ENCODE measurements around the gene RDX. TPM values are rescaled to one million over a fixed set of nuclear protein-coding genes. Genes with fewer than 3 reads are reported as not detected.

RDX gene
- total and polyA plus RNA-seq, 2 experiments from 2014 or later, result 45.2 to 226 TPM

DNA sequence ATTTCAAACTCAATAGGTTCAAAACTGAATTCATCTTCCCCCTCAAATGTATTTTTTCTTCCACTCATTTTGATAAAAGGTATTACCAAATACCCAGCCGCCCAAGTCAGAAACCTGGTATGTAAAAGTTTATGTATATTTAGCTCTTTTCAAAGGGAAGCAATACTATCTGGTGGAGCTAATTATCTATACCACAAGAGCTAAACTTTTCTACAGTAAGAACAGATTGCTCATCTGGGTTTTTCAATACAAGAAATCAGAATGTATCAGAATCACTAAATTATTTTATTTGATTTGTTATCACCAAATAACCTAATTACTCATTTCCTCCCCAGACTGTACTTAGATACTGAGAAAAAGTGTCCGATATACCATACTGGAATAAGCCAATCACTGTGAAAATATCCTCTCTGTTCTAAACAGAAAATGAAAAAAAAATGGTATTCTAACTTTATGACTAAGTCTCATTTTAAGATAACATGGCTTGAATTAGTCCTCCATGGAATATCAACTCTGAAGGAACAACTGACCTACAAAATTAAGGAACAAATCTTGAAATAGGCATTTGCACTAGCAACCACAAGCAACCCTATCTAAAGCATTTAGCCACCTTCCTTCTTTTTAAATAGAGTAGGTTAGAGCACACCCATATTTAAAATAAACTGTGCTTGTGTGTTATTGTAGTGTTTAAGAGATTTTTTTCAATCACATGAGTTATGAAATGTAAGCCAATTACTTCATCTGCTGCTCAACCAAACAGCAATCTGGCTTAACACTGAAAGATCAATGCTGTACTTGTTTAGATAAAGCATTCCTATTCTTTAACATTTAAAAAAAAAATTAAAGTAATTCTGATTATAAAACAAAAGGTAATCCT is 35.0 kb downstream of the RDX start (continued):
- TF ChIP-seq, protein P1, sequence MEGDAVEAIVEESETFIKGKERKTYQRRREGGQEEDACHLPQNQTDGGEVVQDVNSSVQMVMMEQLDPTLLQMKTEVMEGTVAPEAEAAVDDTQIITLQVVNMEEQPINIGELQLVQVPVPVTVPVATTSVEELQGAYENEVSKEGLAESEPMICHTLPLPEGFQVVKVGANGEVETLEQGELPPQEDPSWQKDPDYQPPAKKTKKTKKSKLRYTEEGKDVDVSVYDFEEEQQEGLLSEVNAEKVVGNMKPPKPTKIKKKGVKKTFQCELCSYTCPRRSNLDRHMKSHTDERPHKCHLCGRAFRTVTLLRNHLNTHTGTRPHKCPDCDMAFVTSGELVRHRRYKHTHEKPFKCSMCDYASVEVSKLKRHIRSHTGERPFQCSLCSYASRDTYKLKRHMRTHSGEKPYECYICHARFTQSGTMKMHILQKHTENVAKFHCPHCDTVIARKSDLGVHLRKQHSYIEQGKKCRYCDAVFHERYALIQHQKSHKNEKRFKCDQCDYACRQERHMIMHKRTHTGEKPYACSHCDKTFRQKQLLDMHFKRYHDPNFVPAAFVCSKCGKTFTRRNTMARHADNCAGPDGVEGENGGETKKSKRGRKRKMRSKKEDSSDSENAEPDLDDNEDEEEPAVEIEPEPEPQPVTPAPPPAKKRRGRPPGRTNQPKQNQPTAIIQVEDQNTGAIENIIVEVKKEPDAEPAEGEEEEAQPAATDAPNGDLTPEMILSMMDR (conservative IDR thresholded peaks at IDR 0.05; ENCODE audit: low read depth in 2 of 2), result no peak
- TF ChIP-seq ZNF331 (CRISPR knock-in tag; IDR thresholded peaks at IDR 0.05; ENCODE audit: low read depth), result no peak
- TF ChIP-seq, protein P2, sequence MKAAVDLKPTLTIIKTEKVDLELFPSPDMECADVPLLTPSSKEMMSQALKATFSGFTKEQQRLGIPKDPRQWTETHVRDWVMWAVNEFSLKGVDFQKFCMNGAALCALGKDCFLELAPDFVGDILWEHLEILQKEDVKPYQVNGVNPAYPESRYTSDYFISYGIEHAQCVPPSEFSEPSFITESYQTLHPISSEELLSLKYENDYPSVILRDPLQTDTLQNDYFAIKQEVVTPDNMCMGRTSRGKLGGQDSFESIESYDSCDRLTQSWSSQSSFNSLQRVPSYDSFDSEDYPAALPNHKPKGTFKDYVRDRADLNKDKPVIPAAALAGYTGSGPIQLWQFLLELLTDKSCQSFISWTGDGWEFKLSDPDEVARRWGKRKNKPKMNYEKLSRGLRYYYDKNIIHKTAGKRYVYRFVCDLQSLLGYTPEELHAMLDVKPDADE (IDR thresholded peaks at IDR 0.05), result no peak
- TF ChIP-seq JUNB (IDR thresholded peaks at IDR 0.05; ENCODE audit: unreplicated experiment), result no peak

DNA sequence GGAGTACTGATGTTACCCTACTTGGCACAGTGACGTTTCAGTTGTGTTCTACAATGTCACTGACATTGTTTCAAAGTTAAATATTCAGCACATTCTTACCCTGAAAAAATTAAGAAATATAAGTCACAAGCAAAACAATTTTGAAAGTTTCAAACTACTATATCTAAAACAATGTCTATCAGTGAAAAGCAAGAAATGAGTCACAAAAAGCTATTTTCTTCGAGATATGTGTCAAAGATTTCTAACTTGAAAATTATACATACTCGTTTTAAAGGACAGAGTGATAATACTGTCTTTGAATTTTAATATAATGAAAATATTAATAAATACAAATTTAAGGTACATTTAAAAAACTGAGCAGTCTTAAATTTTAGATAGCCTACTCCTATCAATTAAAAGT is 42.9 kb downstream of the RDX start:
- H3K9me3 Mint-ChIP-seq, result no peaks in the 10 kb centered on the region
- H3K4me3 Mint-ChIP-seq, result no peak overlapping the region
- Histone ChIP-seq H2AFZ (no peak overlapping the region), H3K27me3 (ENCODE audit: insufficient read depth) (no peaks in the 10 kb centered on the region), H4K20me1 (replicated peaks; ENCODE audit: insufficient read depth) (no peaks in the 10 kb centered on the region), H3F3A (replicated peaks; ENCODE audit: low read depth) (no peaks in the 10 kb centered on the region), H3K27ac (ENCODE audit: low read depth) (no peak overlapping the region), H3K36me3 (ENCODE audit: insufficient read depth) (peaks cover 23% of the 10 kb centered on the region), H3K4me3 (no peak overlapping the region), H3K4me1 (ENCODE audit: insufficient read depth) (no peaks in the 10 kb centered on the region), H3K4me2 (no peak overlapping the region), H3K9me2 (ENCODE audit: insufficient read depth) (no peaks in the 10 kb centered on the region), H3K79me2 (replicated peaks; ENCODE audit: insufficient read depth) (no peaks in the 10 kb centered on the region)
- no peaks in the 10 kb centered on the region for H3K4me1 Mint-ChIP-seq
- ATAC-seq (no peak), DNase-seq (ENCODE audit: low spot score) (no peak)
- H3K36me3 Mint-ChIP-seq (ENCODE audit: low read depth), result peaks cover 26% of the 10 kb centered on the region; the same call in 2 of the 3 replicates
- TF ChIP-seq EZH2phosphoT487 (IDR thresholded peaks at IDR 0.05; ENCODE audit: unreplicated experiment), result no peak
- TF ChIP-seq CREB1 (CRISPR knock-in tag; IDR thresholded peaks at IDR 0.05; ENCODE audit: low read depth), result no peak
- TF ChIP-seq STAT1 (IDR thresholded peaks at IDR 0.05; ENCODE audit: unreplicated experiment), result no peak
- no peak for TF ChIP-seq JUNB (IDR thresholded peaks at IDR 0.05; ENCODE audit: unreplicated experiment)
- no peak for TF ChIP-seq ZNF114 (CRISPR knock-in tag; IDR thresholded peaks at IDR 0.05)
- TF ChIP-seq, protein P3, sequence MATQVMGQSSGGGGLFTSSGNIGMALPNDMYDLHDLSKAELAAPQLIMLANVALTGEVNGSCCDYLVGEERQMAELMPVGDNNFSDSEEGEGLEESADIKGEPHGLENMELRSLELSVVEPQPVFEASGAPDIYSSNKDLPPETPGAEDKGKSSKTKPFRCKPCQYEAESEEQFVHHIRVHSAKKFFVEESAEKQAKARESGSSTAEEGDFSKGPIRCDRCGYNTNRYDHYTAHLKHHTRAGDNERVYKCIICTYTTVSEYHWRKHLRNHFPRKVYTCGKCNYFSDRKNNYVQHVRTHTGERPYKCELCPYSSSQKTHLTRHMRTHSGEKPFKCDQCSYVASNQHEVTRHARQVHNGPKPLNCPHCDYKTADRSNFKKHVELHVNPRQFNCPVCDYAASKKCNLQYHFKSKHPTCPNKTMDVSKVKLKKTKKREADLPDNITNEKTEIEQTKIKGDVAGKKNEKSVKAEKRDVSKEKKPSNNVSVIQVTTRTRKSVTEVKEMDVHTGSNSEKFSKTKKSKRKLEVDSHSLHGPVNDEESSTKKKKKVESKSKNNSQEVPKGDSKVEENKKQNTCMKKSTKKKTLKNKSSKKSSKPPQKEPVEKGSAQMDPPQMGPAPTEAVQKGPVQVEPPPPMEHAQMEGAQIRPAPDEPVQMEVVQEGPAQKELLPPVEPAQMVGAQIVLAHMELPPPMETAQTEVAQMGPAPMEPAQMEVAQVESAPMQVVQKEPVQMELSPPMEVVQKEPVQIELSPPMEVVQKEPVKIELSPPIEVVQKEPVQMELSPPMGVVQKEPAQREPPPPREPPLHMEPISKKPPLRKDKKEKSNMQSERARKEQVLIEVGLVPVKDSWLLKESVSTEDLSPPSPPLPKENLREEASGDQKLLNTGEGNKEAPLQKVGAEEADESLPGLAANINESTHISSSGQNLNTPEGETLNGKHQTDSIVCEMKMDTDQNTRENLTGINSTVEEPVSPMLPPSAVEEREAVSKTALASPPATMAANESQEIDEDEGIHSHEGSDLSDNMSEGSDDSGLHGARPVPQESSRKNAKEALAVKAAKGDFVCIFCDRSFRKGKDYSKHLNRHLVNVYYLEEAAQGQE (IDR thresholded peaks at IDR 0.05; ENCODE audit: unreplicated experiment), result no peak
- no peak for TF ChIP-seq NANOG (IDR thresholded peaks at IDR 0.05; ENCODE audit: borderline replicate concordance)
- TF ChIP-seq, protein P1 (conservative IDR thresholded peaks at IDR 0.05; ENCODE audit: low read depth in 2 of 2), result no peak
- H3K27me3 Mint-ChIP-seq (ENCODE audit: insufficient read depth, low read depth, poor library complexity), result no peaks in the 10 kb centered on the region
- H3K27ac Mint-ChIP-seq, result no peak overlapping the region

Measured in GM23338 (cell line).